ENCODE measurements around the gene ABCG1.

Gene ABCG1

GRCh38 chr21:42303443-42303842 is 84.5 kb downstream of the ABCG1 start:
- no peak for DNase-seq (ENCODE audit: low read depth in 2 of 3, low spot score in 2 of 3)

- DNase-seq (ENCODE audit: low read depth in 2 of 3, low spot score in 2 of 3), result no peak
Measured at GRCh38 chr21:42304556-42305454, 85.9 kb downstream of the ABCG1 start.

GRCh38 chr21:42305707-42306147 is 86.8 kb downstream of the ABCG1 start:
- DNase-seq (ENCODE audit: low read depth in 2 of 3, low spot score in 2 of 3), result no peak

DNA sequence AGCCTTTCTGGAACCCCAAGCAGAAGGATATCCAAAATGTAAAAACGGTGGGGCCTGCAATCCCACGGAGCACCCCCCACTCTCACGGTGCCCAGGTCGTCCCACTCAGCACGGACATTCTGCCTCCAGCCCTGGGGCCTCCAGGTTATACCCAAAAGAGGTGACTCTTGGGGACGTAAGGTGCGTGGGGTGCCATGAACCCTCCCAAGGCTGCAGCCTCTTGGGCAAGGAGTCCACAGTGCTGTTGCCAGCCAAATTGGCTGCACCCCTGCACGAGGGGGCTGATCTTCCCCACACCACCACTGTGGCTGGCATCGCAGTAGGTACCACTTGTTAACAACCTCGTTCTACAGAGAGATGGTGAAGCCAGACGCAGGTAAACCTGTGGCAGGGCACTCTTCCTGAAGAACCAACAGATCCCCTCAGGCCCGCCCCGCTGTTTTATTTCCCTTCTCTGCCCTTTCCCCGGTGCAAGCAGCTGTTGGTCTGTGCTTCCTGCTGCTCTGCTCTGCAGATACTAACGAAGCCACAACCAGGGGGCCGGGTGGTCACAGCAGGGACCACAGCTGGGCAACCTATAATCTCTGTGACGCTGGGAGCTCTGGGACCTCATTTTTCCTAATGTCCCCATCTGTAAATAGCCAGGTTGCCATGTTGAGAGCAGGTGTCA is 87.6 kb downstream of the ABCG1 start:
- DNase-seq (ENCODE audit: low read depth in 2 of 3, low spot score in 2 of 3), result no peak

DNA sequence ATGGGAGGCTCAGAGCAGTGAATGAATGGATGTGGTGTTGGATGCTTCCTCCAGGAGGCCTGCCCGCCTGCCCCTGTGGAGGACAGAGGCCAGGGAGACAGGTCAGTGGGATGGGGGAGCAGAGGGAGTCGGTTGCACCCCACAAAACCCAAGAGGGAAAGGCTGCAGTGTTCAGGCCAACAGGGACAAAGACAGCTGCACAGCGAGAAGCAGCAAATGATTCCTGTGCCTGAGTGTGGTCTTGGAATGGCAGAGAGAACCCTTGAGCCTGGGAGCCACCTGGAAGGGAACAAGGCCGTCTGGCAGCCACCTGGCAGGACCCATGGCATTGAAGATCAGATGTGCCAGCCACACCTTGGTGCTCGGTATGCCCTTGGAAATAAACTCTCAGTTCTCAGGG is 88.2 kb downstream of the ABCG1 start:
- DNase-seq (ENCODE audit: low read depth in 2 of 3, low spot score in 2 of 3), result no peak

GRCh38 chr21:42308161-42308913 is 89.4 kb downstream of the ABCG1 start:
- DNase-seq (ENCODE audit: low read depth in 2 of 3, low spot score in 2 of 3), result no peak

- no peak for DNase-seq (ENCODE audit: low read depth in 2 of 3, low spot score in 2 of 3)
Measured at GRCh38 chr21:42308914-42309752, 90.2 kb downstream of the ABCG1 start.

DNA sequence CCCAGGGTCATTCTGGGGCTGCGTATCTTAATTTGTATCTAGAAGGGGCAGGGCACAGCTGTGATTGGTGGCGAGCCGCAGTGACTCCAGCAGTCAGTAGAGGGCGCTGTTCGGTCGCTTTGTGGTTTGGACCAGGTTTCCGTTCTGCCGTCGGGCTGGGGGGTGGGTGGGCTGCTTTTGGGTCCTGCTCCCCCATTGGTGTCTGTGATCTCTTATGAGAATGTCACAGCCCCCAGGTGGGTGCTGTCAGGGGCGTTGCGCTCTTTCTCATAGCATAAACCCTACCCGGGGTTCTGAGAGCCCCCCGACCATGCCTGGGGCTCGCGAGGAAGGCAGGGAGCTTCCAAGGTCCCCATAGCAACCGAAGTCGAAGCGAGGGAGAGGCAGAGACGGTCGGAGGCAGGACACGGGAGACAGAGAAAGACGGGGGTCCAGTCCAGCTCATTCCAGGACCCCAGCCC is 90.8 kb downstream of the ABCG1 start:
- DNase-seq (ENCODE audit: low read depth in 2 of 3, low spot score in 2 of 3), result peak; percentile 20 to 74 (median 51)

DNA sequence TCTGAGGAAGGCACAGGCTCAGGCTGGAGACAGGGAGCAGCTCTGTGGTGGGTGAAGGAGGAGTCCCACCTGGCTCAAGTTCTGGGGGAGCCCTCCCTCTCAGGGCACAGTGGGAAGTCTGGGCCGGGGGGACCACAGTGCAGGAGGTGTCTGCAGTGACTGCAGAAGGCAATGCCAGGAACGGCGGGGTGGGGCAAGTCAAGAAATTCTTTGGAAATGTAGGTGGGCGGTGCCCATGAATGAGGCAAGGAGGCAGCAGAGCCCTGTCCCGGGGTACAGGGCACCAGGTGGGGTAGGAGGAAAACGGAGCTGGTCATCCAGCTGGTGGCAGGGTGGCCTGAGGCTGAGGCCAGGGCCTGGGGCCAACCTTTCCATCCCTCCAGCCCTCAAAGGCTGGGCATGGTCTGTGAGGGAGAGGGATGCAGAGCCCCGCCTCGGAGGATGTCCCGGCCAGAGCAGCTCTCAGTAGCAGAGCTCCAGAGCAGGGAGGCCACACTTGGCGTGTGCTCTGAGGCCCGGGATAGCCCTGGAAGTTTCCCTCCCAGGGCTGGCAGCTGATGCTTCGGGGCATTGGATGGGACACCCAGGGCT is 91.6 kb downstream of the ABCG1 start:
- no peak for DNase-seq (ENCODE audit: low read depth in 2 of 3, low spot score in 2 of 3)

DNA sequence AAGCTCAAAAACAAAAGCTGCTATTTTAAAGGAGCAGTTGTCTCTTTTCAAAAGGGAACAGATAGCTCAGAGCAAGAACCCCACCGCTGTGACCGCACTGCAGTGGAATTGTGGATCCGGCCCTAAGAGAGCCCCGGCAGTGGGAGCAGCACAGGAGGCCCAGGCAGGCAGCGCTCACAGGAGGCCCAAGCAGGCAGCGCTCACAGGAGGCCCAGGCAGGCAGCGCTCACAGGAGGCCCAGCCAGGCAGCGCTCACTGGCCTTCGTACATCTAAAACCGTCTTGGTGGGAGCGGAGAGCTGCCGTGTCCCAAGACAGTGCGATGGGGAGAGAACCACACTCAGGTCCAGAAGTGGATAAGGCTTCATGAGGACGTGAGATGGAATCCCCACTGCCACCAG is 92.2 kb downstream of the ABCG1 start:
- DNase-seq (ENCODE audit: low read depth in 2 of 3, low spot score in 2 of 3), result no peak

GRCh38 chr21:42311816-42312625 is 93.1 kb downstream of the ABCG1 start:
- DNase-seq (ENCODE audit: low read depth in 2 of 3, low spot score in 2 of 3), result no peak

GRCh38 chr21:42312626-42313104 is 93.7 kb downstream of the ABCG1 start:
- no peak for DNase-seq (ENCODE audit: low read depth in 2 of 3, low spot score in 2 of 3)

DNA sequence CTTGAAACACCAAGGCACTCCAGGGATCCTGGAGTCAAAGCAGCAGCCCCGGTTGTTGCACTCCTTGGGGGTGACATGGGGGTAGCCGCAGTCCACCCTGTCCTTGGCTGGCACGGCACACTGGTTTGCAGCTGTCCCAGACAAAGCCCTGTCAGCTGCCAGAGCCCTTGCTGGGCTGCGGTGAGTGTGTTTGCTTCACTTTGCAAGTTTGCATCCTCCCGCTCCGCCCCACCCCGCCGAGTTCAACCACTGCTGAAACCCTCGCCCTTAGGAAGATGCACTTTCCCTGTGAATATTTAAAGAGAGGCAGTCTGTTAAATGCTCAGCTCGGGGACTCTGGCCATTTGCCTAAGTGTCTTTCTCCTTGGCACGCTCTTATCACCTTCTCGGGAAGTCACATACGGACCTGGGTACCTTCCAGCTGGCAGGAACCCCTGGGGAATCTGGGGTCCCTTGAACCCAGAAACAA is 94.6 kb downstream of the ABCG1 start:
- no peak for DNase-seq (ENCODE audit: low read depth in 2 of 3, low spot score in 2 of 3)

- DNase-seq (ENCODE audit: low read depth in 2 of 3, low spot score in 2 of 3), result no peak
Measured at GRCh38 chr21:42314616-42315295, 95.8 kb downstream of the ABCG1 start.

DNA sequence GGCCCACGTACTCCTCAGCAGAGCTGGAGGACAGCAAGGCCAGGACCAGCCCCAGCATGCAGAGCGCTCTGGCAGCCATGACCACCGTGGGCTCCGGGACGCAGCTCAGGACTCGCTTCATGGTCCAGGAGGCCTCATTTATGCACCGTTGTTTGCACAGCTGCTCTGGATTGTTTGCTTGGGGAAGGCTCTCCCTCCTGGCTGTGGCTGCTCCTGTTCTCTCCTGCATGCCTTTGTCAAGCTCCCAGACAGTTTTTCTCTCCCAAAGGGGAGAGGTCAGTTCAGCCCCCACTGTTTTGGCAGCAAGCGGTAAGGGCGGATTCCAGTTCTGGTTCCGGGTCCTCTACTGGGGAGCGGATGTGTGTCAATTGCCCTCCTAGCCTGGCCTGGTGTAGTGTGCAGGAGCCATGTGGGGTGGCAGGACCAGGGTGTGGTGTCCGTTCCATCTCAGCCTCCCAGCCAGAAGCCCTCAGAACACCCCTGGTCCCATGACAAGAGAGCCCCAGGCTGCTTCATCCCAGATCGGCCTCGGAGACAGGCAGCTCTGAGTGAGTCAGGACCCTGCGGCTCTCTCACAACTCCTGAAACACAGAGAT is 96.5 kb downstream of the ABCG1 start, which contains the start of gene TFF3:
Gene TFF3, minus strand, starts transcription at position 114 of the 596 bp plus-strand sequence. Its CDS starts 35 bp downstream, at position 79.
- no peak for DNase-seq (ENCODE audit: low read depth in 2 of 3, low spot score in 2 of 3)

DNA sequence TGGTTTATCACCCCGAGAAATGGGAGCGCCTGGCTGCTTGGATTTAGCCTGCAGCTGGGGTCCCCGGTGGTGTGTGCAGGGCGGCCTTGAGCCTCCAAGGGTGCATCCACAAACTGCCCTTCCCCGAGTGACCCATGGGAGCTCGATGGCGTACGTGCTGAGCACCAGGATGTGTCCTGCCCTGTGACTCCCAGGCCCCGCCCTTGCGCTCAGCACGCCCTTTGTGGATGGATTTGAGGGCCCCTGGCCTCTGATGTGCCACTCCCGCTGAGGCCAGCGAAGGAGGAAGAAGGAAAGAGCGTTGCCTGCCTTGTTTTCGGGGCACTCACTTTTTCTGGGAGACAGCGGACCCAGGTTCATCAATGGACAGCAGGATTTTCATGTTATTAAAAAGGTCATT is 98.0 kb downstream of the ABCG1 start:
- DNase-seq (ENCODE audit: low read depth in 2 of 3, low spot score in 2 of 3), result no peak

DNA sequence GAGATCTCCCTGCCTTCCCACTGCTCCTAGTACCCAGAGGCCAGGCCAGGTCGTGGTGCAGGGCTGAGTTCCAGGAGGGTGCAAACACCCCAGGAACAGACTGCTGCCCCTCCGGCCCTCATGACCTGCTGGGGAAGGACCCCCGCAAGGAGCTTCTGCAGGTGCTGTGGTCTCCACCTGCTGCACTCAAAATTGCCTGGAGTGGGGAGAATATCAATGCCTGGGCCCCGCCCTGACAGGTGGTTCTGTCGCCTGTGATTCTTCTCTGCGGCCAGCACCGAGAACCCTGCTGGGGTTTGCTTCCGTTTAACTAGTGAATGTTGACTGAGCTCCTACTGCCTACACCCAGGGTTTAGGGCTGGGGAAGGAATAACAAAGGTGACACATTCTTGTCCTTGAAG is 98.4 kb downstream of the ABCG1 start:
- no peak for DNase-seq (ENCODE audit: low read depth in 2 of 3, low spot score in 2 of 3)

All from activated CD8-positive, alpha-beta memory T cell treated with anti-CD3 and anti-CD28 coated beads for 48 hours (primary cell).